SIG-M5 (cell line): Measurements from ENCODE around the gene SNX20.
A peak's percentile ranks its signal among the peaks of the same experiment; 100 is the strongest.

Experiments used
- DNase-seq: peaks from one replicate; lab custom pipeline; 2025; lab: John Stamatoyannopoulos, UW

Gene SNX20

DNA sequence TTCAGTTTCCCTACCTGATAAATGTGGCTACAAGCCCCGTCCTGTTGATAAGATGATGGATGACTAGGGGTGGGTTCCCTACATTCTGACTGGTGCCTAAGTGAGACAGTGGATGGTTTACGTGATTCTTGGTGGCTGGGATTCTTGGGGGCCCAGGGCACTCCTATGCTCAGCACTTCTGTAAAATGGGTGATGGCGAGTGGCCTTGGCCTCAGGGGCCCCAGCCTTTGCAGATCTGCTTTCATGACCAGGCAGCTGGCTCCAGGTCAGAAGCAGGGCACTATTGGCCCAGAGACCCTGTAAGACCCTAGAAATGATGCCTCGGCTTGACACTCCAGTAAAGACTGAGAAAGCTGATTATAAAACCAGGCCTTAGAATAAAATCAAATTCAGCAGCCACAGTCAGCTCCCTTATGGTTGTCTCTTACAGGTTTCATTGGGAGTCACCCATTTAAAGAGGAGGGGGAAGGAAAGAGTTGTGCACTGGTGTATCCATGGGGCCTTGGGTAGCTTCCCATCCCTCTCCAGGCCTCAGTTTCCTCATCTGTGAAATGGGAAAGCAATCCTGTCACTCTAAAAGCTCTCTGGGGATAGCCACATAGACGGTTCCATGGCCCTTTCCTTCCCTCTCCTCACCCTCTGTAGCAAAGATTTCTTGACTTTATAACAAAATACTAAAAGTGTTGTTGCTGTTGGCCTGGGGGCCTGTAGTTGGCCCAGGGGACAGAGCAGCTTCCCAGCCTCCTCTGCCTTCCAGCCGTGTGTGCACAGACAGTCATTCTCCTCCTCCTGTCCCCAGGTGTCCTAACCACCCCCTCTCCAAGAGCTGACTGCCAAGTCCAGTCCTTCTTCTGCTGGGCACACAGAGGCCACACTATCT is 1.2 kb downstream of the SNX20 start:
- DNase-seq, result no peak

DNA sequence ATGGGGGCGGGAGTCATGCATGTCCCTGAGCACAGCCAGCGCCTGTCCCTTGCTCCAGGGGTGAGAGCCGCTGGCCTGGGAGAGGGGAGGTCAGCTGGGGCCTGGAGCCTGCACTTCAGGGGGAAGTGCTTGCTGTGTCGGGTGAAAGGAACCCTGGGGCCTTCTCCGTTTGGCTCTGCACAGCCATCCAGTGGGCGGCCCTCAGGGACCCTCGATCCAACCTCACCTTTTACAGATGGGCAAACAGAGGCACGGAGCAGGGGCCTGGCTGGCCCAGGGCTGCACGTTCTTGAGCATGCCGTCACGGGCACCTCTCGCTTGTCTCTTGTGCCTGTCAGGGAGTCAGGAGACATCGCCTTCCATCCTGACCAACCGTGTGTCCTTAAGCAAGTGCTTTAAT is 1.8 kb downstream of the SNX20 start:
- DNase-seq, result no peak

DNA sequence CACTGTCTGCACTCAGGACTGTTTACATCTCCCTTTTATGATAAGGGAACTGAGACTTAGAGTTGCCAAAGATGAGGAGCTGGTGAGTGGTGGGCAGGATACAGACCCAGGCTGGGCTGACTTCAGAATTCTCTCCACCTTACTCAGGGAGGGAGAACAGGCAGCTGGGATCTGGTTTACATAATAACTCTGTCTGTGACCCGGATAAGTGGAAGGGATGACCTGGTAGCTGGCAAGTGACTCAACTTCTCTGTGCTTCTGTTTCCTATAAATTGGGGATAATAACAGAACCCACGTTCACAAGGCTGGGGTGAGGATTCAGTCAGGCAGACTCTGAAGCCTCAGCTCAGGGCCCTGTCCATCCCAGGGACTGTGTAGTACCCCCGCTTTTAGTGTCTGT is 2.6 kb downstream of the SNX20 start:
- no peak for DNase-seq

DNA sequence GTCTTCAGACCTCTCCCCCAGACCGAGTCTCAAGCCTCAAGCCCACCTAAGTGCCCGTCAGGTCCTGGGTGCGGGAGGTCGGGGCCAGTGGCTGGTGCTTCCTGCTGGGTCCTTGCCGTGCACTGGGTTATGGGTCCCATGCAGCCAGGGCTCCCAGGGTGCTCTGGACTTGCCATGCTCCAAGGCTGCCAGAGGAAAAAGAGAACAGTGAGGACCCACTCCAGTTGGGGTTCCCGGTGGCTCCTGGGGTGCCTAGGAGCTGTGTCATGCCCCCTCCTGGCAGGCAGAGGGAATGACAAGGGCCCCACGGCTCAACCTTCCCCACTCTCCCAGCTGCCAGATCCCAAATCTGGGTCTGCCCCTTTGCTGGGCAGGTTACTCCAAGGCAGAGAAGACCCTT is 3.8 kb downstream of the SNX20 start:
- no peak for DNase-seq

DNA sequence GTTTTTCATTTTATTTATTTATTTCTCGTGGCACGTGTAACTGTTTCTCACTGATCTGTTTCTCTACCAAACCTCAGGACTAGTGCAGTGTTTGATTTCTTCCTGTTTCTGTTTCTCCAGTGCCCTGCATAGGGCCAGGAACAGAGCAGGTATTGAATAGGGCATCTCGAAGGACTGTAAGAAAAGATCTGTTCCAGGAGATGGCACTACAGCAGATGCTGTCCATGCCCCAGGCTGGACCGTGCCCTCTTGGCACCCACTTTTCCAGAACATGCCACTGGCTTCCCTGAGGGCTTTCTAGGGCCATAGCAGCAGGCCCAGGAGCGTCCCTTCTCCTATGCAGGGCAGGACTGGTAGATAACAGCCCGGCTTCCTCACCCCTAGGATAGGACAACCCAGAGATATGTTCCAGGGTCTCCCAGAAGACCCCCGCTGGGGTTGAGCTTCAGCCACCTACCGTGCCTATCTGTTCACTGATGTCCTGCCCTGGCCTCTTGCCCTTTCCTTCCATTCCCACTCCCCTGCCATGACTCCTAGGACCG is 4.4 kb downstream of the SNX20 start:
- no peak for DNase-seq

DNA sequence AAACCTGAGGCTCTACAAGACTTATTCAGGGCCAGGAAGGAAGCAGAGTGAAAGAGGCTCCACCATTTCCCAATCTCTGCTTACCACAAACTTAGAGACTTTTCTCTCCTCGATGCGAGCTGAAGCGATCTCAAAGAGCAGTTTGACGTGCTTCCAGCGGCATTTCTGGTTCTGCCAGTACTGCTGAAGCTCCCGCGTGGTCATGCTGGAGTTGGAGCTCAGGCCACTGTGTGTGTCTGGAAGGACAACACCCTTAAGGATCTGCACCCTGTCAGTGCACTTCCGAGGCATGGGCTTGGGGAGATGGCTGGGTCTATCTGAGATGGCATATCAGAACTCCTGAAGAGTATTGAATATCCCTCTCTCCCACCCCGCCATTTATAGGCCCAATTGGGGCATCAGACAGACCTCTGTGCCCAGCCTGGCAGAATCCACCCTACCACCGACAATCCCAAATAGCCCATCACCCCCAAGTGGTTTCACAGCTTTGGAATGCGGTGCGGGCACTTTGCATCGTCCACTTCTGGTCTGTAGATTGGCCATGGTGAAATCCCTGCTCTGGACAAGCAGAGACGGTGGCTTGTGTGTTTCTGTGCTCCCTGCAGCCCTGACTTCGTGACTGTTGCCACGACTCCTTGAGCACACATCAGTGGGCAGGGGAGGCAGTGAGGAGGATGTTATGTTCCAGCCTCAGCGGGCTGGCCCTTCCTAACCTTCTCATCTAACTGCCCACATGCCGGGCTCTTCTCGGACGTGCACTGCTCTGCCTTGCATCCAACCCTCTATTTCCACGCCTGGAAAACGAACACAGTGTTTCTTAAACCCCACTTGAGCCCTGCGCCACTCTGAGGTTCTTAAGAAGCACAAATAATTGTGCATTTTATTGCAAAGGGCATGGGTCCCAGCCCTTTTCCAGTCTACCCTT is 5.2 kb downstream of the SNX20 start:
- DNase-seq, result no peak

DNA sequence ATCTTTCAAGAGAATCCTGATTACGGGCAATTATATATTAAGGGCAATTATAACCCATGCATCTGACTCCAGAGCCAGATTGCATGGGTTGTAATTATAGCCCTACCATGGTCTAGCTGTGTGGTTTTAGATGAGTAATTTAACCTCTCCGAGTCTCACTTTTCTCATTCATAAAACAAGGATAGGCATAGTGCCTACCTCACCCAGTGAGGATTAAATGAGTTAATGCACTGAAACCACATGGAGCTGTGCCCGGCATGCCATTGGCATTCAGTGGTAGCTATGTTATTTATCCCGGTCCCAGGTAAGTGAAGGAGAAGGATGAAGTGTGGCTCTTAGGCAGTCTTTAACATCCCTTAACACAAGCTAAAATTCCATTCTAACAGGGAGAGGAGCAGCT is 6.3 kb downstream of the SNX20 start:
- no peak for DNase-seq

DNA sequence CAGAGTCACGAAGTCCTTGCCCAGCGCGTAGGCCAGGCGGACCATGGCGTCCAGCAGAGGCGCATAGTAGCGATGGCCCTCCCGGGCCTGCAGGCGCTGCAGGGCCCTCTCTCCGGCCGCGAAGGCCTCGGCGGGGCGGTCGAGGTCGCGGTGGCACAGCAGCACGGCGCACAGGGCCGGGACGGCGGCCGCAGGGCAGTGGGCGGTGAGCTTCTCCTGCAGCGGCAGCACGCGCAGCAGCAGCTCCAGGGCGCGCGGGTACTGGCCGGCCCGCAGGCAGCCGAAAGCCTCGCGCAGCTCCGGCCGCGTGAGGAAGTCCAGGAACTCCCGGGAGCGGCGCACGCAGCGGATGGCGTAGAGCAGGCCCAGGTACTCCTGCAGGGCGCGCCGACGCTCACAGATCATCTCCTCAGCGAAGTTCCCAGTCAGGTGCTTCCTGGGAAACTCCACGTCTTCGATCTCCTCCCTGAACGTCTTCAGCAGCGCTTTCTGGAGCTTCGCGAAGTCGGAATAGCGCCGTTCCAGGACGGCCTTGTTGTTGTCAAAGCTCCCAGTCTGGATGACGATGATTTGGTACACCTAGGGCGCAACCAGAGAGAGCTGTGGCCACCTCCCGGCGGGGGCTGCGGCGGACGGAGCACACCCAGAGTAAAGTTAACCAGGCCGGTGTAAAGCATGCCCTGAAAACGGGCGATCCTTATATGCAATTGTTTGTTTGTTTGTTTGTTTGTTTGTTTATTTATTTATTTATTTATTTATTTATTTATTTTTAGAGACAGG is 7.4 kb downstream of the SNX20 start:
- no peak for DNase-seq

DNA sequence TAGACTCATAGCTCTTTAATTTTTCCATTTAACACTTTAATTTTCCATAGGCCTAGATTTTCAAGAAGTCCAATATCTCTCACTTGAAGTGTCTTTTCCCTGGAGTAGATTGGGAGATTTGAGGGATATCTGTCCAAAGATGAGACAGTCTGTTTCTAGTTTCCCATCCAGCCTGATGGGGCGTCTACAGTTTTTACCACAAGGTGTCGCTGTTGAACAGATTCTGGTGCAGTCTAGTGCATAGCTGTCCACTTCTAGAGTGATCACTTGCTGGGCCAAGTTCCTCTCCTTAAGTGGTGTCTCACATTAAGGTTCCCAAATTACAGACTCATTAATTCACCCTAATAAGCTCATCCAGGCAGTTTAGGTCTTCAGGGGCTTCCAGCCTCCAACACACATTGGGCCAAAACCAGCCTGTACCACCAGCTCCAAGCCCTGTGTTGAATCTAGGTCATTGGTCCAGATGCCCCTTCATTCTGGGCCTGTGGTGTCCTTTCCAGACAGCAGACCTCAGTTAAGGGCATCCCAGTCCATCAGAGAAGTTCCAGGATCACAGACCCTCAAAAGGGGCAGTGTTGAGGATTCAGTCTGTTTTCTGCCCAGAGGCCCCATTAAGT is 9.4 kb downstream of the SNX20 start:
- no peak for DNase-seq

DNA sequence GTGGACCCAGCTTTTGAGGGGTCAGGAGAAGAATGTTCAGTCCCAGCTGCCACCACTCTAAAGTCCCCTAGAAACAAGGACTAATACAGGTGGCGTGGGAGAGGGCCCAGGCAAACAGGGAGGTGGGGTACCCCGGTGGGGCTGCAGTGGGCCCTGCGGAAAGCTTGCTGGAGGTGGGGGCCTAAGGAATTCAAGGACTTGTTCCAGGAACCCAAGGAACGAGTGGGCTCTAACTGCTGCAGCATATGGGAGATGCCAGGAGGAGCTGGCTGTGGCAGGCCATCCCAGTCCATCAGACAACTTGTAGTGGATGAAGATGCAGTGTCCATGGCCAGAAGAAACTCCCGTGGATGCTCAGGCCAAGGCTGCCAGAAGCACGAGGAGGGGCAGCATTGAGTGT is 10.6 kb downstream of the SNX20 start:
- DNase-seq, result no peak

DNA sequence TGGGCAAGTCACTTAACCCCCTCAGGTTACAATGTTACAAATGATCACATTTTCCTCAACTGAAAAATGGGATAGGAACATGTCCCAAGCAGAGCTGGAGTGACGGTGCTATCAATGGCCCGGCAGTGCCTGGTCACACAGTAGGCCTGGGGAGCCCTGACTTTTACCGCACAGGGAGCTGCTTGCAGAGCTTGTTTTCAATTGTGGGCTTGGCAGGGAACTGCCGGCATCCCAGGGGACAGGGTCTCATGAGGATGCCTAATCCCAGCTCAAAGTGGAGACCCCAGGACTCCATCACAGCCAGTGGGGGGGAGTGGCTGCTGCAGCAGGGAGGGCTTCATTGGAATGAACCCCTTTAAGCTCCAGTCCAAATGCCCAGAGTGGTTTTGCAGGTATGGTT is 11.4 kb downstream of the SNX20 start:
- DNase-seq, result no peak

DNA sequence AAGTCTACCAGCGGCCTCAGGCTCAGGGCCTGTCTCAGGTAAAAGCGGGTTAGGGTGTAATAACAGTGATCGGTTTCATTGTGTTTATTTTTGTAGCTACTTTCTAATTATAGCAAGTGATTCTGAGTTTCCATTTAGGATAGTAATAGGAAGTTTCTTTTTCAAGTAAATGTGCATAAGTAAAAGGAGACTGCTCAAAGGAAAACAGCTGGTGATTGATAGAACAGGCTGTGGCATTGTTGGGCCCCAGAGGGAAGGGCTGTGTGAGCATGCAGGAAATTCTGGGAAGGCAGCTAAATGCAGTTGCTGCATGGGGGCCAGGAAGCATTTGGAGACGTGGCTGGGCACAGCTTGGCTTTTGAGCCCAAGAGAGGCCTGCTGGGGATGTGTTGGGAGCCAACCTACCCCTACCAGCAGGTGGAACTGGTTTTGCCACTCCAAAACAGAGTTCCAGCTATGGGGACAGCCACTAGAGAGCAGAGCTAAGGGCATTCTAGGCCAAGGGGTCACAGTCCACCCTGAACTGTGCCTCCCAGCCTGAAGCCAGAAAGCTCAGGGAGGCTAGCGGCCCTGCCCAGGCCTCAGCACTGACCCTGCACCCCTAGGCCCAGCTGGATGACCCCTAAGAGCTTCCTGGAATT is 12.6 kb downstream of the SNX20 start:
- no peak for DNase-seq

DNA sequence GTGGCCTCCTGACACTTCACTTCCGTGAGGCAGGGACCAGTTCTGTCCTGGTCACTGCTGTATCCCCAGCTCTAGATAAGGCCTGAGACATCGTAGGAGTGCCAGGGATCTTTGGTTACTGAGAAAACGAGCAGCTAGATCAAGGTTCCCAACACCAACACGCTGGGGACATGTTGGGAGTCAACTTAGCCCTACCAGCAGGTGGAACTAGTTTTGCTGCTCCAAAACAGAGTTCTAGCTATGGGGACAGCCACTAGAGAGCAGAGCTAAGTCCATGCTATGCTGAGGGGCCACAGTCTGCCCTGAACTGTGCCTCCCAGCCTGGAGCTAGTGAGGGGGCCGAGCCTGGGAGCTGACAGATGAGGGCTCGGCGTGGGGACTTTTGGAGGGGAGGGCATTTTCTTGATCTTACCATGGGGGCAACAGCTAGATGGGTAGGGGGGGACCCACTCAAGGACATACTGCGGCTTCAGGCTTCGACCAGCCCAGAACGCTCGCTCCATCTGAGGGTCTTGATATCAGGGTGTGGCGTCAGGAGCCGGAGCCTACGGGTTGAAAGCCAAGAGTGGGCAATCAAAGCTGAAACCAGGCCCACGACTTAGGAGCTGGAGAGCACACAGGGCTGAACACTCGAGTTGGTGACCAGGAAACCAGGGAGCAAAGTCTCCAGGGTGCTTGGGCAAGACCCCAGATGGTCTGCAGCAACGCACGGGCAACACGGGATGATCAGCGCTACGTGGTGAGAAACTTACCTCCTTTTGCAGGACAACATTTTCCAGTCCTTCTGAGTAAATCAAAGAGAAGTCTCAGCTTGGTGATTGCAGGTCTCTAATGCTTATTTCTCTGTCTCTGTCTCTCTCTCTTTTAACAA is 13.4 kb downstream of the SNX20 start:
- no peak for DNase-seq

DNA sequence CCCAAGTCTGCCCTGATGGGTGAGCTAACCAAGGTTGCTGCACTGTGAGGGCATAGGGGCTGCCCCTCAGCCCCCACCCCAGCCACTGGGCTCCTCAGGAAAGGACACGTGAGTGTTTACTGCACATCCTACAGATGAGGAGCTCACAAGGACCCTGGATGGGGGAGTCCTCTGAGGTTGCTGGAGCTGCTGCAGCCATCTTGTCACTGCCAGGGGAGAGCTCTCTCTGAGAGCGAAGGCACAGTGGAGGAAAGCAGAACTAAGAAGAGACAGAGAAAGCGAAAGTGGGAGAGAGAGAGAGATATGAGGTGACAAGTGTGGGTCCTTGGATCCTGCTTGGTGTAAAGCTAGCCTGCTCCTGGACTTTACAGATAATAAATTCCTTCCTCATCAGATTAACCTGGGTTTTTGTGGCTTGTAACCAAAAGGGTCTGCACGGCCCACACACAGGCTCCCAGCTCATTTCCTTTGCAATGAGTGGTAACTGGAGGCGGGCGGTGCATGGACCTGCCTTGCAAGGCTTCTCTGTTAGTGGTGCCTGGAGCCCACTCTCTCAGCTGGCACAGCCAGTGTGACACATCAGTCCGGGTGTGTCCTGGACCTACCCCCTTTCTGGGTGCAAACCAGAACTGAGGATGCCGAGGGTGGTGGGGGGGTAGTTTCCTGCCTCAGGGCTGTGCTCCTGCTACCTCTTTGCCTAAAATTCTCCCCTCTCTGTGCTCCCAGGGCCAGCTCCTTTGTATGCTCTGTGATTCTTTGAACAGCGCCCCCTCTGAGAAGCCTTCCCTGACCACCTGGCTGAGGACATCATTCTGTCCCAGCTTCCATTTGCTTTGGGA is 14.2 kb downstream of the SNX20 start:
- DNase-seq, result peak; percentile 6

DNA sequence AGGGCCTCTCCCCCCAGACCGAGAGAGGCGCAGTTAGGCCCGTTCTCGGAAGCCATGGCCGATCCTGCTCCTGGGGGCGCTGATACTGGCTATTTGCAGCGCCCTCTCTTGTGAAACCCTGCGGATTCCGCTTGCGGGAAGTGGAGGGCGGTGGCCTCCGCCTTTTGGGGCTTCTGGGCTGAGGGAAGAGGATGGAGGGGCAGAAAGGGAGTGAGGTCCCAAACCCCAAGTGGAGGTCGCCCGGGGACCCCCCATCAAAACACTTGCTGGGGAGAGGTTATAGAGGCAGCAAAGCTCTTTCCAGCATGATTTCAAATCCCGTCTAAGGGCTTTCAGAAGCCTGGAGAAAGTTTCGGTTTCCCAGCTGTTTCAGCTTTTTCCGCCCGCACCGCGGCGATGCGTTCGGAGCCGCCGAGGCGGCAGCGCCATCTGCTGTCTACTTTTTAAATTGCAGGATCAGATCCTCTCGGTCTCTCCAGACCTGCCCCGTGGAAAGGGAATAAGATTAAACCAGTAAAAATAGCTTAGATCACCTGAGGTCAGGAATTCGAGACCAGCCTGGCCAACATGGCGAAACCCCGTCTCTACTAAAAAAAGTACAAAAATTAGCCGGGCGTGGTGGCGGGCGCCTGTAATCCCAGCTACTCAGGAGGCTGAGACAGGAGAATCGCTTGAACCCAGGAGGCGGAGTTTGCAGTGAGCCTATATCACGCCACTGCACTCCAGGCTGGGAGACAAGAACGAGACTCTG is 15.8 kb downstream of the SNX20 start:
- DNase-seq, result no peak

DNA sequence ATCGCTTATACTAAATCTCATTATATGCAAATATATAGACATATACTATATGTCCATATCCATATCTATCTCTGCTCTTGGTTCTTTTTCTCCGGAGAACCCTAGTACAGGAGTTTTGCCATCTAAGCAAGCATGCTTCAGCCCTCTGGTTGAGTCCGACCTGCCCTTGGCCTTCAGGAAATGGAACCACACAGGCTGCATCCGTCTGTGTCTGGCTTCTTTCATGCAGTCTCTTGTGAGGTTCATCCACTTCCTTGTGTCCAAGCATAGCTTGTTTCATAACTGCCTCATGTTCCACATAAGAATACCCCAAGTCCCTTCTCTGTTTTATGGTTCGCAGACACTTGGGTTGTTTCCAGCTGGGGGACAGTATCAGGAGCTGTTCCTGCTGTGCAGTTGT is 16.8 kb downstream of the SNX20 start:
- DNase-seq, result no peak

DNA sequence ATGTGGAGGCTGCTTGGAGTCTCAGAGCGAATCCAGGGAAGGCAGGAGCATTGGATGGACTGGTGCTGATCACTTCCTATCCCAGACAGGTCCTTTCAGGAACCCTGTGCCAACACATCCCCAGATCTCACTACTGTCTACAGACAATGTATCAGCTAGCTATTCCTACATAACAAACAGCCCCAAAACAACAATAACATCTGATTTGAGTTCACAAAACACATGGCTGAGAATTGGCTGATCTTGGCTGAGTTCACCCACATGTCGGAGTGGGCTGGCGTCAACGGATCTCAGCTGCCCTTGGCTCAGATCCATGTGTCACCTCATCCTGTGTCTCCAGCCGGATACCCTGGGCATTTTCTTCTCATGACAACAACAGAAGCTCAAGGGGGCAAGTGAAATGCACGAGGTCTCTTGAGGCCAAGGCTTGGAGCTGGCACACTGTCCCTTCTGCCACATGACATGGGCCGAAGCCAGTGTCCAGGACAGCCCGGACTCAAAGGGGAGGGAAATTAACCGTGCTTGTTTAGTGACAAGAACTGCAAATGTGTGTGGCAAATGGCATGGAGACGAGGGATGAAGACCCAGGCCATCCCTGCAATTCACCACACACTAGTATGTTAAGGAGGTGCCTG is 18.7 kb downstream of the SNX20 start:
- no peak for DNase-seq

DNA sequence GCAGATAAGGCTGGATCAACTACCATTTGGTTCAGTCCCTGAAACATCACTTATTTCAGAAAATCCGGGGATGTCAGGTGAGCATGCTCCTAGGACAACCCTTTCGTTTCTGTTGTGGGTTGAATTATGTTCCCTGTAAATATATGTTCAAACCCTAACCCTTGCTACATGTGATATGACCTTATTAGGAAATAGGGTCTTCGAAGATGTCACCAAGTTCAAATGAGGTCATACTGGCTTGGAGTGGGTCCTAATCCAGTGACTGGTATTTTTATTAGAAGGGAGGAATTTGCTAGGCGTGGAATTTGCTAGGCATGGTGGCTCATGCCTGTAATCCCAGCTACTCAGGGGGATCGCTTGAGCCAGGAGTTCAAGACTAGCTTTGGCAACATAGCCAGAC is 21.3 kb downstream of the SNX20 start:
- DNase-seq, result no peak
